ENCODE data around the gene SLC25A4. TPM values are rescaled to one million over a fixed set of nuclear protein-coding genes. Genes with fewer than 3 reads are reported as not detected.
A peak's percentile ranks its signal among the peaks of the same experiment; 100 is the strongest.

SLC25A4 gene
- total and polyA plus RNA-seq, 2 of the 13 experiments (the other 11 are each of a cell fraction or from before 2014, with no cell fraction given): 30.3 to 42.1 TPM

DNA sequence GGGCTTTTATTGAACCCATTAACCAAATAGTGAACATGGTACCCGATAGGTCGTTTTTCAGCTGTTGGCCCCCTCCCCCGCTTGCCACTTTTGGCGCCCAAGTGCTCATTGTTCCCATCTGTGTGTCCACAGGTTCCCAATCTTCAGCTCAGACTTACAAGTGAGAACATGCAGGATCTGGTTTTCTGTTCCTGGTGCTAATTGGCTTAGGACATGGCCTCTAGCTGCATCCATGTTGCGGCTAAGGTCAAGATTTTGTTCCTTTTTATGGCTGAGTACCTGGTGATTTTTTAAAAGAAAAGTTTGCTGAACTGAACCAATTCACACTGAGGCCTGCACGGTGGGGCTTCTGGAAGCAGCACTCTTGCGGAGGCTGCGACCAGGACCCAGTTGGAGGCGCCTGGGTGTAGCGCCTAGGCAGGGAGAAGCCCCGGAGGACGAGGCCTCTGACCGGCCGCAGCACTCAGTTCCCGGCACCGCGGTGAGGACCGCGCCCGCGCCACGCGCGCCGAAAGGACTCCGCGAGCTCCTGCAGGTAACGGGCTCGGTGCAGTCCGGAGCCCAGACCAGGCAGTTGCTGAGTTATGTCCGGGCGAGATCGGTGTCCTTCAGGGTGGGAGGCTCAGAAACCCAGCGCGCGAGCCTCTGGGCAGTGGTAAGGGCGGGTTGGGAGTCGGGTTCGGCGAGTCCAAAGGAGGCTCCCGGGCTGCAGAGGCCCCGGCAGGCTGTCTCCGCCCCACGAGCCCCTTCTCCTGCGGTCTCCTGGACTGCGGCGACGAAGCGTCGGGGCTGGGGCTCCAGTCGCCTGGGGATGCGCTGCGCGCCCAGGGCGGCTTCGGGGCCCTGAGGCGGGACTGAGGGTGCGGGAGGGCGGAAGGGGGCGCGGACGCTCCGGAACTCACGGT is 15.8 kb upstream of the SLC25A4 start (continued):
- TF ChIP-seq, protein P1, sequence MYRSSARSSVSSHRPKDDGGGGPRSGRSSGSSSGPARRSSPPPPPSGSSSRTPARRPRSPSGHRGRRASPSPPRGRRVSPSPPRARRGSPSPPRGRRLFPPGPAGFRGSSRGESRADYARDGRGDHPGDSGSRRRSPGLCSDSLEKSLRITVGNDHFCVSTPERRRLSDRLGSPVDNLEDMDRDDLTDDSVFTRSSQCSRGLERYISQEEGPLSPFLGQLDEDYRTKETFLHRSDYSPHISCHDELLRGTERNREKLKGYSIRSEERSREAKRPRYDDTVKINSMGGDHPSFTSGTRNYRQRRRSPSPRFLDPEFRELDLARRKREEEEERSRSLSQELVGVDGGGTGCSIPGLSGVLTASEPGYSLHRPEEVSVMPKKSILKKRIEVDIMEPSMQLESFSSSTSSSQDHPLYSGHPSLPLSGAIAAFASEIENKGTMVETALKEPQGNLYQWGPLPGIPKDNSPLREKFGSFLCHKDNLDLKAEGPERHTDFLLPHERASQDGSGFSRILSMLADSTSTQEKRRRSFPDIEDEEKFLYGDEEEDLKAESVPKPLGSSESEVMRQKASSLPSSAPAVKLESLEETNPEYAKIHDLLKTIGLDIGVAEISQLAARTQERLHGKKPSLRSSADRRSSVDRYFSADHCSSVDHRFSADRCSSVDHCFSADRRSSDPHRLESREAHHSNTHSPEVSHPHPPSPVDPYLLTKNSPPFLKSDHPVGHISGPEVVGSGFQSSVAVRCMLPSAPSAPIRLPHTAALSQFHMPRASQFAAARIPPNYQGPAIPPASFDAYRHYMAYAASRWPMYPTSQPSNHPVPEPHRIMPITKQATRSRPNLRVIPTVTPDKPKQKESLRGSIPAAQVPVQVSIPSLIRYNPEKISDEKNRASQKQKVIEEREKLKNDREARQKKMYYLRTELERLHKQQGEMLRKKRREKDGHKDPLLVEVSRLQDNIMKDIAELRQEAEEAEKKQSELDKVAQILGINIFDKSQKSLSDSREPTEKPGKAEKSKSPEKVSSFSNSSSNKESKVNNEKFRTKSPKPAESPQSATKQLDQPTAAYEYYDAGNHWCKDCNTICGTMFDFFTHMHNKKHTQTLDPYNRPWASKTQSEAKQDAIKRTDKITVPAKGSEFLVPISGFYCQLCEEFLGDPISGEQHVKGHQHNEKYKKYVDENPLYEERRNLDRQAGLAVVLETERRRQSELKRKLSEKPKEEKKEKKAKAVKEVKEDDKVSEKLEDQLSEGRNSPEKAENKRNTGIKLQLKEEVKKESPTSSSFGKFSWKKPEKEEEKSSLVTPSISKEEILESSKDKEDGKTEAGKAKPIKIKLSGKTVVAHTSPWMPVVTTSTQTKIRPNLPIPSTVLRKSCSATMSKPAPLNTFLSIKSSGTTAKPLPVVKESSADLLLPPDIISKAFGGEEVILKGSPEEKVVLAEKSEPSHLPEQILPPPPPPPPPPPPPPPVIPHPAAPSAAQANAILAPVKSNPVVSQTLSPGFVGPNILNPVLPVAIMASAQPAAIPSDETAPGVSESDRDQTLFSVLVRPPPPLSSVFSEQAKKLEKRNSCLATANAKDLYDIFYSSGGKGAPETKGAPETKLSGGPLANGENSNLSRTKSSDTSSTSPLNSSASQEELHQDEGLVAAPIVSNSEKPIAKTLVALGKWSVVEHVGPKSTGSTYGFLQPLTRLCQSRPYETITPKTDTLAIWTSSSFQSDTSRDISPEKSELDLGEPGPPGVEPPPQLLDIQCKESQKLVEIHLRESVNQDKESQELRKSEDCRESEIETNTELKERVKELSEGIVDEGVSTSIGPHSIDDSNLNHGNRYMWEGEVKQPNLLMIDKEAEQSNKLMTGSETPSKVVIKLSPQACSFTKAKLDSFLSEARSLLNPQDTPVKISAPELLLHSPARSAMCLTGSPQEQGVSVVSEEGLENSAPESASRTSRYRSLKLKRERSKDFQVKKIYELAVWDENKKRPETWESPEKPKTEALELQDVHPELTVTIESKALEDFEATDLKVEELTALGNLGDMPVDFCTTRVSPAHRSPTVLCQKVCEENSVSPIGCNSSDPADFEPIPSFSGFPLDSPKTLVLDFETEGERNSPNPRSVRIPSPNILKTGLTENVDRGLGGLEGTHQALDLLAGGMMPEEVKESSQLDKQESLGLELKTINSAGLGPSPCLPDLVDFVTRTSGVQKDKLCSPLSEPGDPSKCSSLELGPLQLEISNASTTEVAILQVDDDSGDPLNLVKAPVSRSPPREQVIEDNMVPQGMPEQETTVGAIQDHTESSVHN (CRISPR knock-in tag; IDR thresholded peaks at IDR 0.05): no peak
- 0 out of 2 replicates have a peak, but pooled peaks have one; percentile 42 for TF ChIP-seq MTA1 (CRISPR knock-in tag; IDR thresholded peaks at IDR 0.05; ENCODE audit: borderline replicate concordance)
- no peak for TF ChIP-seq PHB2 (IDR thresholded peaks at IDR 0.05; ENCODE audit: partially characterized antibody)
- TF ChIP-seq, protein P2, sequence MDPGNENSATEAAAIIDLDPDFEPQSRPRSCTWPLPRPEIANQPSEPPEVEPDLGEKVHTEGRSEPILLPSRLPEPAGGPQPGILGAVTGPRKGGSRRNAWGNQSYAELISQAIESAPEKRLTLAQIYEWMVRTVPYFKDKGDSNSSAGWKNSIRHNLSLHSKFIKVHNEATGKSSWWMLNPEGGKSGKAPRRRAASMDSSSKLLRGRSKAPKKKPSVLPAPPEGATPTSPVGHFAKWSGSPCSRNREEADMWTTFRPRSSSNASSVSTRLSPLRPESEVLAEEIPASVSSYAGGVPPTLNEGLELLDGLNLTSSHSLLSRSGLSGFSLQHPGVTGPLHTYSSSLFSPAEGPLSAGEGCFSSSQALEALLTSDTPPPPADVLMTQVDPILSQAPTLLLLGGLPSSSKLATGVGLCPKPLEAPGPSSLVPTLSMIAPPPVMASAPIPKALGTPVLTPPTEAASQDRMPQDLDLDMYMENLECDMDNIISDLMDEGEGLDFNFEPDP (CRISPR knock-in tag; conservative IDR thresholded peaks at IDR 0.05): no peak
- TF ChIP-seq ZNF333 (CRISPR knock-in tag; IDR thresholded peaks at IDR 0.05; ENCODE audit: borderline replicate concordance): 0 out of 2 replicates have a peak, but pooled peaks have one; percentile 71
- TF ChIP-seq ZFP82 (CRISPR knock-in tag; IDR thresholded peaks at IDR 0.05; ENCODE audit: borderline replicate concordance): 0 out of 2 replicates have a peak, but pooled peaks have one; percentile 28
- no peak for TF ChIP-seq CBX2 (IDR thresholded peaks at IDR 0.05; ENCODE audit: low read depth, low read length)
- peak; percentile 69; the same call in 1 of the 2 replicates for TF ChIP-seq CBX2 (CRISPR knock-in tag; IDR thresholded peaks at IDR 0.05; ENCODE audit: low read depth)
- TF ChIP-seq HOXA7 (CRISPR knock-in tag; IDR thresholded peaks at IDR 0.05): no peak
- TF ChIP-seq ZNF678 (CRISPR knock-in tag; IDR thresholded peaks at IDR 0.05): no peak
- no peak for TF ChIP-seq ZNF570 (CRISPR knock-in tag; IDR thresholded peaks at IDR 0.05; ENCODE audit: borderline replicate concordance)
- TF ChIP-seq, protein P3, sequence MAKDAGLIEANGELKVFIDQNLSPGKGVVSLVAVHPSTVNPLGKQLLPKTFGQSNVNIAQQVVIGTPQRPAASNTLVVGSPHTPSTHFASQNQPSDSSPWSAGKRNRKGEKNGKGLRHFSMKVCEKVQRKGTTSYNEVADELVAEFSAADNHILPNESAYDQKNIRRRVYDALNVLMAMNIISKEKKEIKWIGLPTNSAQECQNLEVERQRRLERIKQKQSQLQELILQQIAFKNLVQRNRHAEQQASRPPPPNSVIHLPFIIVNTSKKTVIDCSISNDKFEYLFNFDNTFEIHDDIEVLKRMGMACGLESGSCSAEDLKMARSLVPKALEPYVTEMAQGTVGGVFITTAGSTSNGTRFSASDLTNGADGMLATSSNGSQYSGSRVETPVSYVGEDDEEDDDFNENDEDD (CRISPR knock-in tag; IDR thresholded peaks at IDR 0.05; ENCODE audit: borderline replicate concordance): no peak
- TF ChIP-seq KDM5B (CRISPR knock-in tag; IDR thresholded peaks at IDR 0.05; ENCODE audit: borderline replicate concordance): peak; percentile 27; the same call in 1 of the 2 replicates
- TF ChIP-seq, protein P4, sequence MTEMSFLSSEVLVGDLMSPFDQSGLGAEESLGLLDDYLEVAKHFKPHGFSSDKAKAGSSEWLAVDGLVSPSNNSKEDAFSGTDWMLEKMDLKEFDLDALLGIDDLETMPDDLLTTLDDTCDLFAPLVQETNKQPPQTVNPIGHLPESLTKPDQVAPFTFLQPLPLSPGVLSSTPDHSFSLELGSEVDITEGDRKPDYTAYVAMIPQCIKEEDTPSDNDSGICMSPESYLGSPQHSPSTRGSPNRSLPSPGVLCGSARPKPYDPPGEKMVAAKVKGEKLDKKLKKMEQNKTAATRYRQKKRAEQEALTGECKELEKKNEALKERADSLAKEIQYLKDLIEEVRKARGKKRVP (CRISPR knock-in tag; IDR thresholded peaks at IDR 0.05): no peak
- no peak for TF ChIP-seq MIER2 (CRISPR knock-in tag; IDR thresholded peaks at IDR 0.05)
- TF ChIP-seq ZNF484 (CRISPR knock-in tag; IDR thresholded peaks at IDR 0.05; ENCODE audit: borderline replicate concordance, low read depth): no peak
